Epithelial cell of esophagus (primary cell): ENCODE results near the gene NPHS1.

Experiments used
- DNase-seq: peaks from one replicate; pipeline ENCODE4 v3.0.0; 2010; ENCODE audit warnings: low read depth
- H3K4me3 ChIP-seq: 2 replicates; pipeline ENCODE4 v1.5.1; 2011; ENCODE audit warnings: mild to moderate bottlenecking, low read length, control low read depth
- TF ChIP-seq, protein P1 (sequence below): IDR thresholded peaks from 2 replicates; pipeline ENCODE4 v1.5.1; 2011; ENCODE audit warnings: low read depth, mild to moderate bottlenecking, low read length, control low read depth, inconsistent platforms; ENCODE audit not compliant: insufficient read depth; ENCODE audit errors: missing control alignments

Gene NPHS1

GRCh38 chr19:35885904-35886303, 33.6 kb upstream of the NPHS1 start:
- DNase-seq, result no peak
- TF ChIP-seq, protein P1, sequence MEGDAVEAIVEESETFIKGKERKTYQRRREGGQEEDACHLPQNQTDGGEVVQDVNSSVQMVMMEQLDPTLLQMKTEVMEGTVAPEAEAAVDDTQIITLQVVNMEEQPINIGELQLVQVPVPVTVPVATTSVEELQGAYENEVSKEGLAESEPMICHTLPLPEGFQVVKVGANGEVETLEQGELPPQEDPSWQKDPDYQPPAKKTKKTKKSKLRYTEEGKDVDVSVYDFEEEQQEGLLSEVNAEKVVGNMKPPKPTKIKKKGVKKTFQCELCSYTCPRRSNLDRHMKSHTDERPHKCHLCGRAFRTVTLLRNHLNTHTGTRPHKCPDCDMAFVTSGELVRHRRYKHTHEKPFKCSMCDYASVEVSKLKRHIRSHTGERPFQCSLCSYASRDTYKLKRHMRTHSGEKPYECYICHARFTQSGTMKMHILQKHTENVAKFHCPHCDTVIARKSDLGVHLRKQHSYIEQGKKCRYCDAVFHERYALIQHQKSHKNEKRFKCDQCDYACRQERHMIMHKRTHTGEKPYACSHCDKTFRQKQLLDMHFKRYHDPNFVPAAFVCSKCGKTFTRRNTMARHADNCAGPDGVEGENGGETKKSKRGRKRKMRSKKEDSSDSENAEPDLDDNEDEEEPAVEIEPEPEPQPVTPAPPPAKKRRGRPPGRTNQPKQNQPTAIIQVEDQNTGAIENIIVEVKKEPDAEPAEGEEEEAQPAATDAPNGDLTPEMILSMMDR, result no peak
- no peak overlapping the region for H3K4me3 ChIP-seq

GRCh38 chr19:35885225-35885738, 33.0 kb upstream of the NPHS1 start:
- TF ChIP-seq, protein P1, result no peak
- DNase-seq, result no peak

GRCh38 chr19:35883882-35884281, 31.6 kb upstream of the NPHS1 start:
- H3K4me3 ChIP-seq, result no peak overlapping the region
- TF ChIP-seq, protein P1, result no peak
- no peak for DNase-seq

More at GRCh38 chr19:35885225-35885738, 33.0 kb upstream of the NPHS1 start:
- no peak overlapping the region for H3K4me3 ChIP-seq

DNA sequence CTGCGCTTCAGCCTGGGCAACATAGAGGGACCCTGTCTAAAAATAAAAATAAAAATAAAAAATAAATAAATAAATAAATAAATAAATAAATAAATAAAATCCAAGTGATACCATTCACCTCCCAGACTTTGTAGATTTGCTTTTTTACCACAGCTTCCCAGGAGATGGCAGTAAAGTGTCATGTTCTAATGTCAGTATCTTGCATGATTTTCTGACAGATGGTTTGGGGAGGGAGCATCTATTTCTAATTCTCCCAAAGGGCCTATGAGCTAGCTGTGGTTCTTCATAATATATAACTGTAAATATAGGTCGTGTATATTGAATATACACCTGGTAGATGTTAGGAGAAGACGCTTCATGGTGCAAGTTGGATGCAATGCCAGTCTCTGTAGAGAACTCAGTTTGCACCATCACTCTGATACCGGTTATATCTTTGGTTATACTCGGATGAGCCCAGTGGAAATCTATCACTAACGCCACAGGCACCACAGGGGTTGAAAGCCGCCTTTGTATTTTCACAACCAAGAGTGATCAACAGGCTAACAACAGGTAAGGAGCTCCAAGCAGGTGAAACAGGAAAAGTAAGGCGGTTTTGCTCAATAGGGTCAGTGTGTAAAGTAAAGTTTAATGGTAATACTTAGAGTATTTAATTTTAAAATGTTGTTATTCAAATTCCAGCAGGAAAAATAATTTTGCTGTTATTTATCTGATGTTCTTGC, 30.0 kb upstream of the NPHS1 start:
- TF ChIP-seq, protein P1, result peak; percentile 54
- no peak overlapping the region for H3K4me3 ChIP-seq
- peak; percentile 83 for DNase-seq

DNA sequence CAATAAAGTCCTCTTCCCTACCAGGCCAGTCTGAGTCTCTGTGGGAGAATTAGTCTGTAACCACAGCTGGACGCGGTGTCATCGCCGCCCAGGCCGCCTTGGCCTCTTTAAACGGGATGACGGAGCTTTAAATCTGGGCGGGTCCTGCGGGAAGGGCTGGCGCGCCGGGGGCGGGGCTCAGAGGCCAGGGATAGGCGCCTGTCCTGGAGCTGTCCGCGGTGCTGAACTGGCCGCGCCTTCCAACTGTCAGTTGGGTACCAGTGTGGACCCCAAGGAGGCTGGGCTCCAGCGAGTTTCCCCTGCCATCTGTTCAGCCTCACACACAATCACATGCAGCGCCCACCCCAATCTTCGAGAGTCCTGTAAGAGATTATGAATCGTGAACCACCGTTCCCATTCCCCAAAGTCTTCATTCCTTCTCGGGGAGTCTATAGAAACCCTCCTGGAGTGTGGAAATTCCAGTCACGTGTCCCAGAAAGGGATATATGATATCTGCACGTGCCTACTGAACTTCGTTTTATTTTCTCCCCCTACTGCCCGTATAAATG, 27.5 kb upstream of the NPHS1 start:
- no peak overlapping the region for H3K4me3 ChIP-seq
- TF ChIP-seq, protein P1, result no peak
- peak; percentile 91 for DNase-seq

GRCh38 chr19:35879068-35879467, 26.8 kb upstream of the NPHS1 start:
- TF ChIP-seq, protein P1, result no peak
- H3K4me3 ChIP-seq, result no peak overlapping the region
- DNase-seq, result no peak

DNA sequence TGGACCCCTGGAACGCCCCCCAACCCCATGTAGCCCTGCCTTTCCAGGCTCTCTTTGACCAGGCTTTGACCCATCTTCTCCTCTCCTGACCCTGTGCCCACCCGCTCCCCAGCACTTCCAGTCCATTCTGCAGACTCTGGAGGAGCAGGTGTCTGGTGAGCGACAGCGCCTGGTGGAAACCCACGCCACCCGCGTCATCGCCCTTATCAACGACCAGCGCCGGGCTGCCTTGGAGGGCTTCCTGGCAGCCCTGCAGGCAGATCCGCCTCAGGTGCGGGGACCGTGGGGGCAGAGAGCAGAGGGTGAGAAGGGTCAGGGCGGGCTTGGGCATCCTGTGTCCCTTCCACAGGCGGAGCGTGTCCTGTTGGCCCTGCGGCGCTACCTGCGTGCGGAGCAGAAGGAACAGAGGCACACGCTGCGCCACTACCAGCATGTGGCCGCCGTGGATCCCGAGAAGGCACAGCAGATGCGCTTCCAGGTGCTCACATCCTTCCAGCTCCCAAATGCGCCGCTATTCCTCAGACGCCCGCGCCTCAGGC, 22.2 kb upstream of the NPHS1 start:
- no peak for DNase-seq
- TF ChIP-seq, protein P1, result no peak
- H3K4me3 ChIP-seq, result no peak overlapping the region
